Pericardium fibroblast (primary cell): Measurements from ENCODE around the gene RBFOX2. TPM values are rescaled to one million over a fixed set of nuclear protein-coding genes. Genes with fewer than 3 reads are reported as not detected.

Experiments
- total RNA-seq: library from RNA; depleted of rRNA; stranded (reverse); fragments of >200 nt; gene quantifications from 2 replicates; pipeline ENCODE4 v1.2.3, GENCODE V29; 2015

RBFOX2 gene, protein sequence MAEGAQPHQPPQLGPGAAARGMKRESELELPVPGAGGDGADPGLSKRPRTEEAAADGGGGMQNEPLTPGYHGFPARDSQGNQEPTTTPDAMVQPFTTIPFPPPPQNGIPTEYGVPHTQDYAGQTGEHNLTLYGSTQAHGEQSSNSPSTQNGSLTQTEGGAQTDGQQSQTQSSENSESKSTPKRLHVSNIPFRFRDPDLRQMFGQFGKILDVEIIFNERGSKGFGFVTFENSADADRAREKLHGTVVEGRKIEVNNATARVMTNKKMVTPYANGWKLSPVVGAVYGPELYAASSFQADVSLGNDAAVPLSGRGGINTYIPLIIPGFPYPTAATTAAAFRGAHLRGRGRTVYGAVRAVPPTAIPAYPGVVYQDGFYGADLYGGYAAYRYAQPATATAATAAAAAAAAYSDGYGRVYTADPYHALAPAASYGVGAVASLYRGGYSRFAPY
- total RNA-seq: 104 and 117 TPM in 2 replicates

DNA sequence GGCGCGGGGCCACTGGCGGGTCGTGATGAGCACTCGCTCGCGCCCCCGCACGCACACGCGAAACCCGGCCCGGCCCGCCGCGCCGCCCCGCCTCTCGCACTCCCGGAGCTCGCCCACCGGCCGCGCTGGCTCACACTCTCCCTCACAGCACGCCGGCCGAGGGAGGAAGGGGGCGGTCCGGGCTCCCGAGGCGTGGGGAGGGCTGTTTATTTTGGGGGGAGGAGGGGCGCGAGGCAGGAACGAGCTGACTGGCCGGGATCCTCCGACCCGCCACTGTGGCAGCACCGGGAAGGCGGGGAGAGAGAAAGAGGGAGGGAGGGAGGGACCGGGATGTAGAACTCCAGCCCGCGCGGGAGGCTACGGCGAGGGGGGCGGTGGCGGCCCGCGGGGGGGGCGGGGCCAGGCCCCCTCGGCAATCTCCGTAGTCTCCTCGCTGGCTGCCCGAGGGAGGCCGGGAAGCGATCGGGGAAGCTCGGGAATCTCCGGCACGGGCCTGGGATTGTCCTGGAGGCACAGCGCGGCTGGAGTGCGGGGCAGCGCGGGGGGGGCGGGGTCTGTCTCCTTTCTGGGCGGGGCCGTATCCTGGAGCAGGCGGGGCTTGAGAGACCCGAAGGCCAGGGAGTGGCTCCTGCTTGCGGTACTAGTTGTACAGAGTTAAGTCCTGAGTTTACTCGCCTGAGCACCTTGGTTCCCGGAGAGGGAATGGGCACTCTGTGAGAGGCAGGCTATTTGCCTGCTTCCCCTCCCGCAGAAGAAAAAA lies at the start of gene RBFOX2:
RBFOX2 (minus strand) TSS at position 179 of the 760 bp plus-strand sequence. CDS start 399 bp downstream, outside the sequence.

DNA sequence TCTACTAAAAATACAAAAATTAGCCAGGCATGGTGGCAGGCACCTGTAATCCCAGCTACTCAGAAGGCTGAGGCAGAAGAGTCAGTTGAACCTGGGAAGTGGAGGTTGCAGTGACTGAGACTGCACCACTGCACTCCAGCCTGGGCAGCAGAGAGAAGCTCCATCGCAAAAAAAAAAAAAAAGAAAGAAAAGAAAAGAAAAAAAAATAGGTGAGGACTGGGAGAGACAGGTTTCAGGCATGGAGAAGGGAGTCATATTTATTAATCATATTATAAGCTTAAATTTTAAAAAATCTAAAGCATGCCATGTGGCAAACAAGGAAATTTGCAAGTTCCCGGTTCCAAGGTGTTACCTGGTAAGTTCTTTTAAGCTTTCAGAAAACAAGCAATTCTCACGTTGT lies 311.1 kb downstream of the RBFOX2 start, which contains the start of gene APOL5:
APOL5 (plus strand) TSS at position 301 of the 400 bp plus-strand sequence; CDS start at position 301, 0 bp downstream.

Other genes with a start within 250 kb of the RBFOX2 start
- gene APOL3, start 131.9 kb upstream of the RBFOX2 start, total RNA-seq: 8.8 and 17.8 TPM in 2 replicates
- gene APOL4, start 173.0 kb upstream of the RBFOX2 start, total RNA-seq: 2.1 and 2.2 TPM in 2 replicates
- gene APOL2, start 210.7 kb upstream of the RBFOX2 start, total RNA-seq: 38.4 and 45.0 TPM in 2 replicates
- 2.8 and 6.1 TPM in 2 replicates for gene APOL1, start 224.3 kb upstream of the RBFOX2 start, total RNA-seq